CD4-positive, alpha-beta T cell treated with Interleukin-15 for 4 hours (primary cell): Measurements from ENCODE around the gene METTL4.

Experiments used
- DNase-seq: peaks from one replicate; pipeline ENCODE4 v3.0.0-alpha.2; 2020; ENCODE audit warnings: low spot score

Gene METTL4

GRCh38 chr18:2518473-2518872 lies 52.8 kb downstream of the METTL4 start:
- DNase-seq: no peak

DNA sequence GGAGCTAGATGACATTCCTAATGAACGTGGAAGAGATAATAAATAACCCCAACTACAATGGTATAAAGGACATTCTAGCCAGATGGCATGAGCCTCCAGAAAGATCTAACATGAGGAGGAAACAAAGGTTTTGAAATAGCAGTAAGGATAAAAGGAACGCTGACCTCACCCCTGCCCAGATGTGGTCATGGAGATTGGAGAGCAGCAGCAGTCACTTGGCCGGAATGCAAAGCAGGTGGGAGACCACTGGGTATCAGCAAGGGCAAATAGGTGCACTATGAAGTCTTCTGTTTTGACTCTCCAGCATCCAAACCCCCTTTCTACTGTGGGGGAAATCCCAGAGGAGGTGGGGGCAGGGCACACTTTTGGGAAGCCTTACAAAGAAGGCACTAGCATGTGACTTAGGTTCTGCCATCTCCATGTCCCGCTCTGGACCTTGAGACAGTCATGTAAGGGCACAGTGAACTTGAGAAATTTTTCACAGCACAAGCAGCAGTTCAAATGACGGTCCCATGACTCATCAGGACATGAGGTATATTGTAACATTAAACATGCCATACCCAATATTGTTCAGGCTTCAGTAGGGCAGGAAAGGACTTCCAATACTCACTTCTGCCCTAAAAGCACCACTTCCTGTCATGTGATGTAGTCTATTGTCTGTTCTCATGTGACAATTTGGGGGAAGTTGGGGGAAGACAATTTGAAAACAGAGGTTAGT lies 55.2 kb downstream of the METTL4 start:
- DNase-seq: peak; percentile 11

GRCh38 chr18:2515171-2515787 lies 56.0 kb downstream of the METTL4 start:
- DNase-seq: no peak

- DNase-seq: no peak
Measured at GRCh38 chr18:2513616-2514015, 57.7 kb downstream of the METTL4 start.

GRCh38 chr18:2512059-2512458 lies 59.2 kb downstream of the METTL4 start:
- no peak for DNase-seq

- no peak for DNase-seq
Measured at GRCh38 chr18:2511451-2511850, 59.9 kb downstream of the METTL4 start.

- no peak for DNase-seq
Measured at GRCh38 chr18:2510416-2510815, 60.9 kb downstream of the METTL4 start.

DNA sequence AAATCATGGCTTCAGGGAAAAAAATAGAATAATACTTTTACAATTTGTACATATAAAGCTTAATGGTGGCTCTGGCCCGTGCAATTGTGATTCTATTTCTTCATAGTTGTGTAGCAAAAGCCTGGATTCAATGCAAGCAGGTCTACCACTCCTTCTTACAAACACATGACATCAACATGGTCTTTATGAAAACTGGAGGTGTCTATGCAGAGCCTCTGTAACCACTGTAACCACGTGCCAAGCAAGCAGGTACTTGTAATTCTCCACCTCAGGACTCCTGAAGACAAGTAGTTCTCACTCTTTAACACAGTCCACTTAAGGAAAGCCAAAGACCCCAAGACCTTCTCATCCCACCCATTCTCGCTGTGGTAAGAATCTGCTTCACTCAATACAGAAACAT lies 62.6 kb downstream of the METTL4 start:
- no peak for DNase-seq

DNA sequence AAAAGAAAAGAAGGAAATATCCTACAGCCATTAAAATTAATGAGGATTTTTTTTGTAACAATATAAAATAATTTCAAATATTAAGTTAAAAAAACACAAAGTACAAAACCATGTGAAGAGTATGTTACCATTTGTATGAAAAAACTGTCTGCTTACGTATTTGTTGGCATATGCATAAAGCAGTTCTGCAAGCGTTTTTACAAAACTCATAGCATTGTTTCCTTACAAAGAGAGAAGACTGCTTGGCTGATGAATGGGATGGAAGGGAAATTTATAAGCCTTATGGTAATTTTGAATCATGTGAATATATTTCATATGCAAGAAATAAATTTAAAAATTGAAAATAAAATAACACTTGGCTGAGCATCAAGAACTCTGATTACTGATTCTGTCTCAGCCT lies 63.1 kb downstream of the METTL4 start:
- DNase-seq: no peak

- no peak for DNase-seq
Measured at GRCh38 chr18:2504642-2505041, 66.7 kb downstream of the METTL4 start.

GRCh38 chr18:2502880-2503279 lies 68.4 kb downstream of the METTL4 start:
- no peak for DNase-seq

GRCh38 chr18:2502394-2502793 lies 68.9 kb downstream of the METTL4 start:
- no peak for DNase-seq

DNA sequence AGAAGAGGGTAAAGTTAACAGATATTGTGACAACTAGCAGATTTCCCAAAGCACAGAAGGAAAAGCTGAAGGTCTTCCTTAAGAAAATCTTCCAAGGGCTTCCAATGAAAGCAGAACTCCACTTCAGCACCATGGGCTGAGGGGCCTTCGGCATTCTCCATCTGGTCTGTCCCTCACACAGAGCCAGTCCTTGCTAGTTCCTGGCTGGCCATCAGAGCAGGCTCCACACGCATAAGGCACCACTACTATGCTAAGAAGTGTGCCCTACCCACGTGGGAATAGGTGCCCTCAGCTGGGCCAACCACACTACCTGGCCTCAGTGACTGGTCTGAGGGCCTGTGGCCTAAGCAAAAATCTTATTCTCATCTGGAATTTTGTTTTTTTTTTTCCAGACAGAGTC lies 73.5 kb downstream of the METTL4 start:
- DNase-seq: no peak

DNA sequence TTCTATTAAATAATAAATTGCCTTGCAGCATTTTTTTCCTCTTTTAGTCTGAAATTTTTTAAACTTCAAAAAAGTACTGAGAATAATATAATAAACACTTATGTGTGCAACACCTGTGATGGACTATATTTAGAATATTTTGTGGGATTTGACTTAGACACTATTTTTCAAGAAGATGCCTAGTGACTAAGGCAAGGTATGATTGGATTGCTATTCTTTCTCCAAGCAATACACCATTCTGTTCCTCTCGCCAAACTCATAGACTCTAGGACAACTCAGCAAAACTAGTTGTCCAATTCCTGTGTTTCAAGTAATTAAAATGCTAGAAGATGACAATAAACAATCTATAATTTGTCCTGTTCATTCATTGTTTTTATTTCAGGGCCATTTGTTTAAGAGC lies 75.9 kb downstream of the METTL4 start:
- DNase-seq: no peak

GRCh38 chr18:2494921-2495320 lies 76.4 kb downstream of the METTL4 start:
- no peak for DNase-seq
